CD14-positive monocyte (primary cell): ENCODE data around the gene PCDH15. TPM values are rescaled to one million over a fixed set of nuclear protein-coding genes. Genes with fewer than 3 reads are reported as not detected.

Source experiments
- DNase-seq, 3 donors: peaks; one replicate each; pipeline ENCODE4 v3.0.0-alpha.2; 2011 to 2022
- H2AFZ ChIP-seq: 2 replicates; pipeline ENCODE4 v1.6.0; 2012; ENCODE audit warnings: mild to moderate bottlenecking, low read depth, low read length, inconsistent platforms; ENCODE audit not compliant: insufficient read depth, poor library complexity, severe bottlenecking
- H3K27ac ChIP-seq, 2 donors: 1 replicate in 1 of 2; 2 replicates in 1 of 2; pipeline ENCODE4 v1.5.1; 2012 to 2013; ENCODE audit warnings: low read length in 2 of 2, control low read depth in 1 of 2, inconsistent platforms in 1 of 2, low read depth in 1 of 2, mild to moderate bottlenecking in 1 of 2
- H3K27me3 ChIP-seq, 2 donors: one replicate each; pipeline versions ENCODE4 v1.6.0 to v1.6.1; 2011 to 2013; ENCODE audit warnings: low read length in 2 of 2; ENCODE audit not compliant: control insufficient read depth in 2 of 2, insufficient read depth in 2 of 2
- H3K36me3 ChIP-seq, 2 donors: replicated peaks in 1 of 2; 1 replicate in 1 of 2; 2 replicates in 1 of 2; pipeline versions ENCODE4 v1.5.1 to v1.6.1; 2012 to 2013; ENCODE audit warnings: low read length in 2 of 2, control low read depth in 1 of 2, inconsistent platforms in 1 of 2, mild to moderate bottlenecking in 1 of 2; ENCODE audit not compliant: insufficient read depth in 2 of 2, control insufficient read depth in 1 of 2
- H3K4me1 ChIP-seq, 2 donors: 1 replicate in 1 of 2; 2 replicates in 1 of 2; pipeline versions ENCODE4 v1.5.1 to v1.6.1; 2012 to 2013; ENCODE audit warnings: low read length in 2 of 2, control low read depth in 1 of 2, inconsistent platforms in 1 of 2, mild to moderate bottlenecking in 1 of 2, moderate library complexity in 1 of 2; ENCODE audit not compliant: insufficient read depth in 2 of 2, control insufficient read depth in 1 of 2
- H3K4me2 ChIP-seq: replicated peaks from 2 replicates; pipeline ENCODE3; 2012; ENCODE audit warnings: low read length, moderate library complexity, mild to moderate bottlenecking; ENCODE audit not compliant: poor library complexity, severe bottlenecking; ENCODE audit errors: extremely low read depth
- H3K4me3 ChIP-seq, 3 experiments: fragments of 200-600 bp in 1 of 3; sonication (generic) in 1 of 3; replicated peaks in 1 of 3; 1 replicate in 2 of 3; 2 replicates in 1 of 3; pipeline ENCODE4 v1.5.1; 2011 to 2013; ENCODE audit warnings: low read length in 3 of 3, mild to moderate bottlenecking in 3 of 3, control low read depth in 2 of 3, low read depth in 2 of 3, inconsistent platforms in 1 of 3, moderate library complexity in 1 of 3
- H3K79me2 ChIP-seq: 2 replicates; pipeline ENCODE4 v1.6.0; 2012; ENCODE audit warnings: mild to moderate bottlenecking, control low read depth, inconsistent platforms, low read length, moderate library complexity; ENCODE audit not compliant: insufficient read depth
- H3K9ac ChIP-seq: 2 replicates; pipeline ENCODE4 v1.6.0; 2017; ENCODE audit warnings: low read length, mild to moderate bottlenecking; ENCODE audit not compliant: insufficient read depth, poor library complexity, severe bottlenecking
- H3K9me3 ChIP-seq, 2 donors: replicated peaks in 1 of 2; 1 replicate in 1 of 2; 2 replicates in 1 of 2; pipeline versions ENCODE4 v1.5.1 to v1.6.1; 2012 to 2013; ENCODE audit warnings: low read length in 2 of 2, control low read depth in 1 of 2; ENCODE audit not compliant: control insufficient read depth in 1 of 2, insufficient read depth in 1 of 2
- H4K20me1 ChIP-seq: 2 replicates; pipeline ENCODE4 v1.6.0; 2012; ENCODE audit warnings: mild to moderate bottlenecking, low read length, control low read depth, moderate library complexity; ENCODE audit not compliant: insufficient read depth
- H3K27ac Mint-ChIP-seq, 7 donors: one replicate each; pipeline ENCODE4 v1.8.0; 2020; ENCODE audit warnings: mild to moderate bottlenecking in 7 of 7, mixed read lengths in 7 of 7, moderate library complexity in 6 of 7, inconsistent platforms in 2 of 7
- H3K27me3 Mint-ChIP-seq, 3 donors: one replicate each; pipeline ENCODE4 v1.8.0; 2021 to 2022; ENCODE audit warnings: low read depth in 3 of 3, mild to moderate bottlenecking in 3 of 3, mixed read lengths in 3 of 3, moderate library complexity in 3 of 3, inconsistent platforms in 1 of 3
- H3K36me3 Mint-ChIP-seq, 2 donors: one replicate each; pipeline ENCODE4 v1.8.0; 2020; ENCODE audit warnings: mixed read lengths in 2 of 2, inconsistent platforms in 1 of 2, mild to moderate bottlenecking in 1 of 2
- H3K4me1 Mint-ChIP-seq: one replicate; pipeline ENCODE4 v1.8.0; 2020; ENCODE audit warnings: mild to moderate bottlenecking, mixed read lengths
- H3K4me3 Mint-ChIP-seq, 2 donors: one replicate each; pipeline ENCODE4 v1.8.0; 2020; ENCODE audit warnings: mild to moderate bottlenecking in 2 of 2, mixed read lengths in 2 of 2, moderate library complexity in 1 of 2
- H3K9me3 Mint-ChIP-seq, 7 donors: one replicate each; pipeline ENCODE4 v1.8.0; 2020 to 2022; ENCODE audit warnings: mixed read lengths in 7 of 7, mild to moderate bottlenecking in 6 of 7, moderate library complexity in 6 of 7, inconsistent platforms in 2 of 7
- WGBS: methylation state at CpG from one replicate; pipeline ENCODE4 v1.1.5; 2013; ENCODE audit warnings: missing lambda C conversion rate; ENCODE audit not compliant: insufficient coverage; 5-methylcytosine and 5-hydroxymethylcytosine counted together
- intact Hi-C, 2 donors: fragments of 100-400 bp; cut with micrococcal nuclease; formaldehyde crosslinking; loops; one replicate each; pipeline versions ENCODE4 v1.15.0 to v1.15.1; 2023
- polyA plus RNA-seq, 3 donors: library from polyadenylated mRNA; depleted of rRNA in 1 of 3; unstranded in 2 of 3; stranded (reverse) in 1 of 3; fragments of 300-500 nt in 2 of 3; fragments of >200 nt in 1 of 3; fragmentation: Illumina TruSeq in 2 of 3; gene quantifications; 1 replicate in 2 of 3; 2 replicates in 1 of 3; pipeline ENCODE4 v1.2.3, GENCODE V29; 2012 to 2021
- TF ChIP-seq, protein P1 (sequence below): fragments of 200-600 bp; IDR thresholded peaks from one replicate; pipeline ENCODE4 v1.8.0; 2022; ENCODE audit warnings: antibody characterized with exemption, mild to moderate bottlenecking

The PCDH15 gene
- polyA plus RNA-seq, 3 donors = not detected

DNA sequence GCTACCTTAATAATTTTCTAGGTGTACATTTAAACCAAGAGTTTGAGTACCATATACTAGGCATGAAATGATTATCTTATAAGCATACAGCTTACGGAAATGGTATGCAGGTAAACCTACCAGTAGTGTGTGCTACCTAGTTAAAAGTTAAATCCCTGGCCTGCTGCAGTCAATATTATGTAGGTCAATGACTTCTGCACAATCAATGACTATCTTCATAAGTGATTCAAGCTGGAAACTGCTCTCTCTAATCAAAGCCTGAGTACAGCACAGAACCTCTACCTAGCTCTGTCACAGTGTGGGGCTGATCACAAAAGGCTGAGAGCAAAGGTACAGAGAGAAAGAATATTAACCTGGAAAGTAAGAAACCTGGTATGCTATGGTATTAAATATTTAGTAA lies 733.7 kb downstream of the PCDH15 start:
- no peaks in the 10 kb centered on the region for H3K27me3 ChIP-seq
- no peak overlapping the region for H3K4me3 Mint-ChIP-seq
- no peaks in the 10 kb centered on the region for H3K36me3 Mint-ChIP-seq
- H3K9me3 ChIP-seq = peaks cover 0 to 14% of the 10 kb centered on the region in 2 donors
- no peak overlapping the region for H3K4me3 ChIP-seq
- no peaks in the 10 kb centered on the region for H3K4me1 Mint-ChIP-seq
- H3K36me3 ChIP-seq = no peaks in the 10 kb centered on the region
- H3K9me3 Mint-ChIP-seq = peaks cover 0 to 9% (median 5%) of the 10 kb centered on the region in 7 donors
- no peaks in the 10 kb centered on the region for H3K4me1 ChIP-seq
- H3K27me3 Mint-ChIP-seq = no peaks in the 10 kb centered on the region
- H3K9ac ChIP-seq = no peak overlapping the region
- WGBS = no CpG with 5 or more reads among the region's 1 CpG
- no peak overlapping the region for H3K27ac ChIP-seq
- no peaks in the 10 kb centered on the region for H4K20me1 ChIP-seq
- H3K27ac Mint-ChIP-seq = no peak overlapping the region
- H2AFZ ChIP-seq = no peak overlapping the region
- no peaks in the 10 kb centered on the region for H3K79me2 ChIP-seq
- H3K4me2 ChIP-seq = no peak overlapping the region
- DNase-seq = no peak
- intact Hi-C loops = no loop called here
- TF ChIP-seq, protein P1, sequence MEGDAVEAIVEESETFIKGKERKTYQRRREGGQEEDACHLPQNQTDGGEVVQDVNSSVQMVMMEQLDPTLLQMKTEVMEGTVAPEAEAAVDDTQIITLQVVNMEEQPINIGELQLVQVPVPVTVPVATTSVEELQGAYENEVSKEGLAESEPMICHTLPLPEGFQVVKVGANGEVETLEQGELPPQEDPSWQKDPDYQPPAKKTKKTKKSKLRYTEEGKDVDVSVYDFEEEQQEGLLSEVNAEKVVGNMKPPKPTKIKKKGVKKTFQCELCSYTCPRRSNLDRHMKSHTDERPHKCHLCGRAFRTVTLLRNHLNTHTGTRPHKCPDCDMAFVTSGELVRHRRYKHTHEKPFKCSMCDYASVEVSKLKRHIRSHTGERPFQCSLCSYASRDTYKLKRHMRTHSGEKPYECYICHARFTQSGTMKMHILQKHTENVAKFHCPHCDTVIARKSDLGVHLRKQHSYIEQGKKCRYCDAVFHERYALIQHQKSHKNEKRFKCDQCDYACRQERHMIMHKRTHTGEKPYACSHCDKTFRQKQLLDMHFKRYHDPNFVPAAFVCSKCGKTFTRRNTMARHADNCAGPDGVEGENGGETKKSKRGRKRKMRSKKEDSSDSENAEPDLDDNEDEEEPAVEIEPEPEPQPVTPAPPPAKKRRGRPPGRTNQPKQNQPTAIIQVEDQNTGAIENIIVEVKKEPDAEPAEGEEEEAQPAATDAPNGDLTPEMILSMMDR = no peak

DNA sequence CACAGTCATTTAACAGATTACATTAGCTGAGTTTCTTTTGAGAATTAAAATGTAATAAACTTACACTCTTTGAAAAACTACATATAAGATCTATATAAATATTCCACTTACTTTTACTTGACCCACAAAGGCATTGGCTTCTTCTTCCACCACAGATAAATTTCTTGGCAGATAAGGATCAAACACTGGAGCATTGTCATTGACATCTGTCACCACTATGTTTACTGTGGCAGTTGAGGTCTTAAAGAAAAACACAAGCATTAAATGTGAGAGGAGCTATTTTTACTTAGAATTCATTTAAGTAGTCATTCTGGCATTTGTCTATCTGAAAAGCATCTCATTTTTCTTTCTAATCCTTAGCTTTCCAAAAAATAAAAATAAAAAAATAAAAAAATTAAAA lies 734.4 kb downstream of the PCDH15 start:
- no peak overlapping the region for H3K27ac Mint-ChIP-seq
- intact Hi-C loops = no loop called here
- no peaks in the 10 kb centered on the region for H3K36me3 Mint-ChIP-seq

More for the DNA sequence above, 734.4 kb downstream of the PCDH15 start:
- no peaks in the 10 kb centered on the region for H3K79me2 ChIP-seq
- no peaks in the 10 kb centered on the region for H4K20me1 ChIP-seq
- H3K9me3 Mint-ChIP-seq = peaks cover 0 to 12% (median 5%) of the 10 kb centered on the region in 7 donors
- H3K9ac ChIP-seq = no peak overlapping the region
- H3K4me3 Mint-ChIP-seq = no peak overlapping the region
- H3K27ac ChIP-seq = no peak overlapping the region
- H3K4me1 ChIP-seq = no peaks in the 10 kb centered on the region
- H3K27me3 ChIP-seq = no peaks in the 10 kb centered on the region
- H3K4me1 Mint-ChIP-seq = no peaks in the 10 kb centered on the region
- H3K4me2 ChIP-seq = no peak overlapping the region
- TF ChIP-seq, protein P1 = no peak
- H3K4me3 ChIP-seq = no peak overlapping the region
- peaks cover 0 to 14% of the 10 kb centered on the region in 2 donors for H3K9me3 ChIP-seq
- H3K36me3 ChIP-seq = no peaks in the 10 kb centered on the region
- H2AFZ ChIP-seq = no peak overlapping the region
- peaks cover 0 to 2% (median 0%) of the 10 kb centered on the region in 3 donors for H3K27me3 Mint-ChIP-seq
- no peak for DNase-seq
